Right atrium auricular region (tissue), 2 donors: ENCODE data around the gene KIRREL3. TPM values are rescaled to one million over a fixed set of nuclear protein-coding genes. Genes with fewer than 3 reads are reported as not detected.

Experiments
- DNase-seq: peaks from one replicate; pipeline ENCODE4 v3.0.0-alpha.2; 2019; ENCODE audit warnings: low spot score
- H3K27ac ChIP-seq, 2 donors: fragments of 200-600 bp; sonication (generic); 1 replicate in 1 of 2; 2 replicates in 1 of 2; pipeline ENCODE4 v1.5.1; 2016 to 2019
- H3K27me3 ChIP-seq, 2 donors: fragments of 200-600 bp; sonication (generic); one replicate each; pipeline versions ENCODE4 v1.5.1 to v1.6.0; 2017 to 2019
- H3K36me3 ChIP-seq: fragments of 200-600 bp; sonication (generic); one replicate; pipeline ENCODE4 v1.5.1; 2016
- H3K4me1 ChIP-seq, 2 donors: fragments of 200-600 bp; sonication (generic); one replicate each; pipeline versions ENCODE4 v1.5.1 to v1.6.0; 2017 to 2019
- H3K4me3 ChIP-seq, 2 donors: fragments of 200-600 bp; sonication (generic); 1 replicate in 1 of 2; 2 replicates in 1 of 2; pipeline ENCODE4 v1.5.1; 2017 to 2019; ENCODE audit warnings: mild to moderate bottlenecking in 1 of 2, moderate library complexity in 1 of 2
- H3K9me3 ChIP-seq, 2 donors: fragments of 200-600 bp; sonication (generic); one replicate each; pipeline ENCODE4 v1.5.1; 2019
- total RNA-seq, 2 donors: library from RNA; depleted of rRNA; stranded (reverse); fragments of >200 nt; gene quantifications; one replicate each; pipeline ENCODE4 v1.1.0, GENCODE V29; 2016
- TF ChIP-seq, protein P1 (sequence below), 2 donors: fragments of 200-600 bp; sonication (generic); IDR thresholded peaks; one replicate each; pipeline ENCODE4 v1.5.1; 2019; ENCODE audit warnings: antibody characterized with exemption in 2 of 2

KIRREL3 gene
- total RNA-seq, 2 donors from 2014 or later = 0.51 to 0.74 TPM

DNA sequence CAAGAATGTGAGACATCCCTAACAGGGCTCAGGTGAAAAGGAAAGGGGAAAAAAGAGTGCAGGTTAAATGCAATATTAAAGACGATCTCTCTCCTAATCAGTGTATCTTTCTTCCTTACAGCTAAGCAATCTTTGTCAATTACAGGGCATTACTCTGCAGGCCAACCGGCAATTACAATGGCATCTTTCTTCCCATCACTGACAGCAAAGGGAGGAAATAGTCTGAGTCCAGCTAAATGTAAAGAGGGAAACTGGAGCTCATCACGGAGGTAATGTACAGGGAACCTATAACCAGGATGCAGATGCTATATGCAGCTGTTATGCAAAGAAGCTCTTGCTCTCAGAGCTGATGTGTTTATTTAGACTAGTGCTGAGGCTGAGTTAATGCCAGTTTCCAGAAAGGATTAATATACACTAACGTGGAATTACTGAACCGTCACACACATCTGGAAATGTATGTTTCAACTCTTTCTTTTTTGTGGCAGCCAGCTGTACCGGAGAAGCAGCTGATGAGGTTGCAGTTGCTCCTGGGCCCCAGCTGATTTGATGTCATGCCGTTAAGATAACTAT, 121.6 kb downstream of the KIRREL3 start:
- DNase-seq = no peak
- H3K4me1 ChIP-seq = no peaks in the 10 kb centered on the region
- TF ChIP-seq, protein P1, sequence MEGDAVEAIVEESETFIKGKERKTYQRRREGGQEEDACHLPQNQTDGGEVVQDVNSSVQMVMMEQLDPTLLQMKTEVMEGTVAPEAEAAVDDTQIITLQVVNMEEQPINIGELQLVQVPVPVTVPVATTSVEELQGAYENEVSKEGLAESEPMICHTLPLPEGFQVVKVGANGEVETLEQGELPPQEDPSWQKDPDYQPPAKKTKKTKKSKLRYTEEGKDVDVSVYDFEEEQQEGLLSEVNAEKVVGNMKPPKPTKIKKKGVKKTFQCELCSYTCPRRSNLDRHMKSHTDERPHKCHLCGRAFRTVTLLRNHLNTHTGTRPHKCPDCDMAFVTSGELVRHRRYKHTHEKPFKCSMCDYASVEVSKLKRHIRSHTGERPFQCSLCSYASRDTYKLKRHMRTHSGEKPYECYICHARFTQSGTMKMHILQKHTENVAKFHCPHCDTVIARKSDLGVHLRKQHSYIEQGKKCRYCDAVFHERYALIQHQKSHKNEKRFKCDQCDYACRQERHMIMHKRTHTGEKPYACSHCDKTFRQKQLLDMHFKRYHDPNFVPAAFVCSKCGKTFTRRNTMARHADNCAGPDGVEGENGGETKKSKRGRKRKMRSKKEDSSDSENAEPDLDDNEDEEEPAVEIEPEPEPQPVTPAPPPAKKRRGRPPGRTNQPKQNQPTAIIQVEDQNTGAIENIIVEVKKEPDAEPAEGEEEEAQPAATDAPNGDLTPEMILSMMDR (IDR thresholded peaks at IDR 0.05) = no peak

DNA sequence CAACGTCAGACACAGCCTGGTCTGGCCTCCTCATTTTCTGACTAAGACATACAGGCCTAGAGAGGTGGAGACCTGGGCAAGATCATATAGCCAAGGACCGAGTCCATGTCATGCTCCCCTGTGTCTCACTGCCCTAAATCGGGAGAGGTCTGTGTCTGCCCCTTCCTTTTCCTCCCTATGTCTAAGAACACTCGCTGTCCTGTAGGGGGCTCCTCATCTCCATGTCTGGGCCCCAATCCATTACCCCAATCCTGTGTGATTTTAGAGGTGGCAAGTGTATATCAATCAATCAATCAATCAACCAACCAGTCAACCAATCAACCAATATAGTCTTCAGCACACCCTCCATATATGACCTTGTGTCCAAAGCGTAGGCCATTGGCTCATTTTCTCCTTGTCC, 125.7 kb downstream of the KIRREL3 start:
- Histone ChIP-seq H3K4me1 (no peaks in the 10 kb centered on the region), H3K9me3 (no peaks in the 10 kb centered on the region), H3K4me3 (no peak overlapping the region), H3K27ac (no peak overlapping the region), H3K36me3 (no peaks in the 10 kb centered on the region), H3K27me3 (no peaks in the 10 kb centered on the region)
- TF ChIP-seq, protein P1 (IDR thresholded peaks at IDR 0.05) = no peak
- DNase-seq = no peak

More for the DNA sequence above, 121.6 kb downstream of the KIRREL3 start:
- no peaks in the 10 kb centered on the region for H3K27me3 ChIP-seq
- no peaks in the 10 kb centered on the region for H3K9me3 ChIP-seq
- H3K4me3 ChIP-seq = no peak overlapping the region
- no peaks in the 10 kb centered on the region for H3K36me3 ChIP-seq
- no peak overlapping the region for H3K27ac ChIP-seq

- DNase-seq = no peak
- Histone ChIP-seq H3K4me3 (no peak overlapping the region), H3K4me1 (no peaks in the 10 kb centered on the region), H3K9me3 (no peaks in the 10 kb centered on the region), H3K36me3 (no peaks in the 10 kb centered on the region), H3K27me3 (no peaks in the 10 kb centered on the region), H3K27ac (no peak overlapping the region)
- TF ChIP-seq, protein P1 (IDR thresholded peaks at IDR 0.05) = no peak
Observed at GRCh38 chr11:126874276-126874675, 126.3 kb downstream of the KIRREL3 start.

GRCh38 chr11:126871792-126872191, 128.8 kb downstream of the KIRREL3 start:
- H3K36me3 ChIP-seq = no peaks in the 10 kb centered on the region
- H3K27ac ChIP-seq = no peak overlapping the region
- DNase-seq = no peak
- no peaks in the 10 kb centered on the region for H3K27me3 ChIP-seq
- no peaks in the 10 kb centered on the region for H3K4me1 ChIP-seq
- H3K4me3 ChIP-seq = no peak overlapping the region
- TF ChIP-seq, protein P1 (IDR thresholded peaks at IDR 0.05) = no peak
- H3K9me3 ChIP-seq = no peaks in the 10 kb centered on the region

GRCh38 chr11:126870021-126870420, 130.5 kb downstream of the KIRREL3 start:
- Histone ChIP-seq H3K36me3 (no peaks in the 10 kb centered on the region), H3K27me3 (no peaks in the 10 kb centered on the region), H3K4me3 (no peak overlapping the region), H3K9me3 (no peaks in the 10 kb centered on the region), H3K4me1 (no peaks in the 10 kb centered on the region), H3K27ac (no peak overlapping the region)
- TF ChIP-seq, protein P1 (IDR thresholded peaks at IDR 0.05) = no peak
- no peak for DNase-seq

DNA sequence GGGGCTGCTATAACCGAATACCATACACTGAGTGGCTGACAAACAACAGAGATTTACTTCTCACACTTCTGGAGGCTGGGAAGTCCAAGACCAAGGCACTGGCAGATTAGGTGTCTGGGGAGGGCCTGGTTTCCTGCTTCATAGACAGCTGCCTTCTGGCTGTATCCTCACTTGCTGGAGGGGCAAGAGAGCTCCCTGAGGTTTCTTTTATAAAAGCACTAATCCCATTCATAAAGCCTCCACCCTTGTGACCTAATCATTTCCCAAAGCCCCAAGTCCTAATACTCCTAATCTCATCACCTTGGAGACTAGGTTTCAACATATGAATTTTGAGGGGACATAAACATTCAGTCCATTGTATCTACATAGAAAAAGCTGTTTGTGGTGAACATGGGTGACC, 131.8 kb downstream of the KIRREL3 start:
- Histone ChIP-seq H3K4me1 (no peaks in the 10 kb centered on the region), H3K27ac (no peak overlapping the region), H3K27me3 (no peaks in the 10 kb centered on the region), H3K9me3 (no peaks in the 10 kb centered on the region), H3K36me3 (no peaks in the 10 kb centered on the region), H3K4me3 (no peak overlapping the region)
- DNase-seq = no peak
- TF ChIP-seq, protein P1 (IDR thresholded peaks at IDR 0.05) = no peak
